NCI-H128 (cell line): ENCODE results near the gene GABRD.

Experiments
- DNase-seq: peaks from one replicate; lab custom pipeline; 2025; ENCODE audit not compliant: unreplicated experiment; lab: John Stamatoyannopoulos, UW

Gene GABRD

GRCh38 chr1:2050793-2051682, 31.9 kb downstream of the GABRD start:
- DNase-seq = no peak

- DNase-seq = no peak
These were observed 33.0 kb downstream of the GABRD start for GRCh38 chr1:2052054-2052679.

GRCh38 chr1:2052756-2053155, 33.6 kb downstream of the GABRD start:
- no peak for DNase-seq

- DNase-seq = no peak
These were observed 34.1 kb downstream of the GABRD start for GRCh38 chr1:2053217-2053616.

- DNase-seq = no peak
These were observed 34.7 kb downstream of the GABRD start for GRCh38 chr1:2053784-2054376.

- no peak for DNase-seq
These were observed 35.4 kb downstream of the GABRD start for GRCh38 chr1:2054560-2054959.

GRCh38 chr1:2055911-2056575, 36.9 kb downstream of the GABRD start:
- no peak for DNase-seq

- no peak for DNase-seq
These were observed 37.9 kb downstream of the GABRD start for GRCh38 chr1:2056955-2057590.

- DNase-seq = no peak
These were observed 40.3 kb downstream of the GABRD start for GRCh38 chr1:2059290-2059953.

- DNase-seq = no peak
These were observed 40.9 kb downstream of the GABRD start for GRCh38 chr1:2060072-2060471.

- no peak for DNase-seq
These were observed 41.4 kb downstream of the GABRD start for GRCh38 chr1:2060535-2060934.

GRCh38 chr1:2061065-2061778, 42.1 kb downstream of the GABRD start:
- no peak for DNase-seq

GRCh38 chr1:2065699-2066098, 46.6 kb downstream of the GABRD start:
- DNase-seq = no peak

GRCh38 chr1:2067393-2067792, 48.2 kb downstream of the GABRD start:
- no peak for DNase-seq

GRCh38 chr1:2067981-2068380, 48.8 kb downstream of the GABRD start:
- no peak for DNase-seq

GRCh38 chr1:2068951-2069350, 49.8 kb downstream of the GABRD start:
- no peak for DNase-seq

- DNase-seq = no peak
These were observed 50.9 kb downstream of the GABRD start for GRCh38 chr1:2070016-2070415.

- DNase-seq = no peak
These were observed 51.8 kb downstream of the GABRD start for GRCh38 chr1:2070800-2071530.

GRCh38 chr1:2072109-2072806, 53.1 kb downstream of the GABRD start:
- DNase-seq = no peak
